T-helper 2 cell (primary cell): Measurements from ENCODE around the gene HIKESHI.

ENCODE experiments used
- DNase-seq, 5 experiments: peaks; one replicate each; pipeline versions ENCODE4 v3.0.0 to v3.0.0-alpha.2; 2012 to 2022
- total RNA-seq, 2 donors: gene quantifications; one replicate each; lab custom pipeline; 2026; lab: John Stamatoyannopoulos, UW

The HIKESHI gene, protein sequence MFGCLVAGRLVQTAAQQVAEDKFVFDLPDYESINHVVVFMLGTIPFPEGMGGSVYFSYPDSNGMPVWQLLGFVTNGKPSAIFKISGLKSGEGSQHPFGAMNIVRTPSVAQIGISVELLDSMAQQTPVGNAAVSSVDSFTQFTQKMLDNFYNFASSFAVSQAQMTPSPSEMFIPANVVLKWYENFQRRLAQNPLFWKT
- total RNA-seq: 10.9 to 24.7 reads per million in 2 donors

DNA sequence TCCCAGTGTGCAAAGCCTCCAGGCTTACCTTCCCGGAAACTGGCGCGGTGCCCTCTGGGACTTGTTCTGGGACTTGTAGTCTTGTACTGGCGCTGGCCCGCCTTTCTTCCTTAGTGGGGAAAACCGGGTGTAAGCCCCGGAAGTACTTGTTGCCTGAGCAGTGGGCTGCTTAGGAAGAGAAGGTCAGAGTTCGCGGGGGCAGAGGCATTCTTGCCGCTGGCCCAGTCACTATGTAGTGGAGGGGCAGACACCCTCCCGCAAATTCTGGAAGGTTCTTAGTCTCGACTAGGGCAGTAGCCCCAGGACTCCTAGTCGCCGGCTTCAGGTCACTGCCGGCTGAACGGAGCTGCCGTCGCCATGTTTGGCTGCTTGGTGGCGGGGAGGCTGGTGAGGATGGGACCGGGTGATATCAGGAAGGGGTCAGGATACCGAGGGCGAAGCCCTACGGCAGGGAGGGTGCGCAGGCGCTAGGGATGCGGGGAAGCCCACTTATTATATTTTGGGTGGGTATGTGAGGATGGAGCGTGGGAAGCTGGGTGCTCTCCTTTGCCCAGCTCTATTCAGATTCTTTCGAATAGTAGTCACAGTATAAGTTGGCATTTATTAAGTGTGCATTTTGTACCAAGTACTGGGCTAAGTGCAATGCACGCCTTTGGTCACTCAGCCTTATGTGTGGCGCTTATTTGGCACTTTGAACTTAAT lies at the start of gene HIKESHI:
Gene HIKESHI, plus strand, starts transcription at position 149 of the 702 bp plus-strand sequence. Its CDS starts 209 bp downstream, at position 358.
- peak; percentile 80 to 92 (median 88) for DNase-seq

DNA sequence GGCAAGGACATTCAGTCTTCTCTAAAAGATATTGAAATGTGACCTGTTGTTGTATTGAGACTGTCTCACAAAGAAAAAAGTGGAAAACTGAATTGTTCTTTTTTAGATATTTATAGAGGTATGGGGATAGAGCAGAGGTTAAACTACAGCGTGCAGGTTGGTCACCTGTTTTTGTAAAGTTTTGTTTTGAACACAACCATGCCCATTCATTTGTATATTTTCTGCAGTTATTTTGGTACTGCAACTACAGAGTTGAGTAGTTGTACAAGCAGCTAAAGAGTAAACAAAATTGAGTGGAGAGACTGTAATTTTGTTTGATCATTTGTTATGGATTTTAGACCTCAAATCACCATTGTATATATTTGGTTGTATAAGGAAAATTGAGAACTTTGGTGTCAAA lies 46.1 kb upstream of the HIKESHI start:
- DNase-seq: peak in 1 of 5 experiments; percentile 64

DNA sequence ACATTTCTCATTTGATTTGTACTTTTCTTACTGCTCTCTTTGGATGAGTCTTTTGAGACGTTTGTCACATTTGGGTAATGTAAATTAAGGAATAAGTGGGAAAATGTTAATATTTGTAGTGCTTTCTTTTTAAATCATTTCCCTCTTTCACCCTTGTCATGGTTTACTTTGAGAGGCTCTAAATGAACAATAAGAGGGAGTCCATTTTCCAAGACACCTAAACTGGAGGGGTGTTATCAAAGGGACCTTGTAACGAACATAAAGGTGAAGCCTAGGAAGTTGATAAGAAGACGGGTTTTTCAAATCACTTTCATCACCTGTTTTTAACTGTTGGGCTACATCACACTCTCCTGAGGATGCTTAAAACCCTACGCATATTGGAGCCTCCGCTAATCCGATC lies 45.4 kb upstream of the HIKESHI start:
- DNase-seq: no peak

DNA sequence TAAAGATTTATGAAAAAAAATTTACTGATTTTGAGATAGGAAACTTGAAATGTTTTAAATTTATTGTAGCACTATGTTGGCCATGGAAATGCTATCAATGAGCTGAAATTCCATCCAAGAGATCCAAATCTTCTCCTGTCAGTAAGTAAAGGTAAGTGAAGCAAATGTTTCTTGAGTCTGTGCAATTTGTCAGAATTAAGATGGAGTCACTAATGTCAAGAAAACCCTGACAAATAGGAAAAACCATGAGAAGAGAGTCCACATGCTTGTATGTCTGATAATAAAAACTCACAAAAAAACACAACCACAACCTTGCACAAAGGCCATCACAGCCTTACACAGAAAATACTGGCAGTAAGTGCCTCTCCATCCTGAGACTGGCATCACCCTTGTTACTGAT lies 44.6 kb upstream of the HIKESHI start:
- no peak for DNase-seq

DNA sequence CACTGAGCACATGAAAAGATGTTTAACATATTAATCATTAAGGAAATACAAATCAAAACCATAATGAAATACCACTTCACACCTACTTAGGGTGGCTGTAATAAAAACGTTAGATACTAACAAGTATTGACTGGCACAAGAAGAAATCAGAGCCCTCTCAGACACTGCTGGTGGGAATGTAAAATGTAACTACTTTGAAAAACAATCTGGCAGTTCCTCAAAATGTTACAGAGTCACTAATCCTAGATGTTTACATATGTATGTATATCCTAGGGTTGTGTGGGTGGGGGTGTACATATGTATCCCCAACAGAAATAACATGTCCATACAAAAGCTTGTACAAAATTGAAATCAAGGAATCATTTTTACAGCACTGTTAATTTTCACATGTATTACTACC lies 42.3 kb upstream of the HIKESHI start:
- no peak for DNase-seq

DNA sequence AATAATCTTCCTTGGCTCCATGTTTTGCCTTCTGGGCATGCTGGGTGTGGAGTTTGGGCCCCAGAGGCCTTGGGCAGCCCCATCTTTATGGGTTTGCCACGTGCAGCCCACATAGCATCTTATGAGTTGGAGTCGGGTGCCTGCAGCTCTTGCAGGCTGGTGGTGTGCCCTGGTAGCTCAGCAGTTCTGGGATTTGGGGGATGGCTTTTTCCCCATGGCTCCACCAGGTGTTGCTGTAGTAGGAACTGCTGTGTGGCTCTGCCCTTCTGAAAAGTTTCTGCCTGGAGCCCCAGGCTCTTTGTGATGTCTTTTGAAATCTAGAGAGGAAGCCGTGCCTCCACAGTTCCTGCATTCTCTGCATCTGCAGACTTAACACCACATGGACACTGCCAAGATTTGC lies 40.7 kb upstream of the HIKESHI start:
- DNase-seq: no peak

DNA sequence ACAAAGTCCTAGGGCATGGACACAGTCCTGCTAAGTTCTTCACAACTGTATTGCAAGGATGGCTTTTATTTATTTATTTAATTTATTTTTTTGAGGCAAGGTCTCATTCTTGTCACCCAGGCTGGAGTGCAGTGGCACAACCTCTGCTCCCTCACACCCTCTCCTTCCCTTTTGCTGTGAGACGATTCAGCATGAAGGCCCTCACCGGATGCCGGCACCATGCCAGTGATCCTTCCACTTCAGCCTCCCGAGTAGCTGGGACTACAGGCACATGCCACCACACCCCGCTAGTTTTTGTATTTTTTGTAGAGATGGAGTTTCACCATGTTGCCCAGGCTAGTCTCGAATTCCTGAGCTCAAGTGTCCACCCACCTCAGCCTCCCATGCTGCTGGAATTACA lies 39.7 kb upstream of the HIKESHI start:
- DNase-seq: no peak

DNA sequence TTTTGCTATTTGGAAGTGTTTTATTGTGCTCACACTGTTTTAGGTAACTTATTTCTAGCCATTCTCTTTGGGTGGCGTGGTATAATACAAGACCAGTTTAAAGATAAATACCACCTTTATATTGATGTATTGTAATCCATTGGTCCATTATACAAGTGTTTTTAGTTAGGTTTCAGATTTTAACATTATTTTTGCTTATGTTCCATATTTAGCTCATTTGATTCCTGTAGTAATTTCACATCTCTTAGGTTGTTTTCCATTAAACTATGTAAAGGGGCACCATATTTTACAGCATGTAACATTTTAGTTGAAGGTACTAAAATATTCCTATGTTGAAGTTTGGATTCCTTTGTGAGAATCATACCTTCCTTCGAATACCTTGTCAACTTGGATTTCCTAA lies 37.4 kb upstream of the HIKESHI start:
- DNase-seq: no peak

DNA sequence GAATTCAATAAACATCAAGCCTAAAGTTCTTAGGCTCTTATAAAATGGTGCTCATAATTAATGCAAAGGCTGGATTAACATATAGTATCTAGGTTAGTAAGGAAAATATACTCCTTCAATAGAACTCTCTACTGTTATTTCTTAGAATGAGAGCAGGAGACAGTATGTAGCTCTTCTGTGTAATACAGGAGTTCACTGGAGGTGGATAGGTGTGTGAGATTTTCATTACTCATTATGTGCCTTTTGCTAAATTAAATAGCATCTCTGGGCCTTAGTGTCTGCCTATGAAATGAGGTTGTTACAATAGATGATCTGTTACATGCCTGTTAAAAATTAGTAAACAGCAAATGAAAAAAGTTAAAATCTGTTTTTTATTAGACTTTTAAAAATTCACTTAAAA lies 36.8 kb upstream of the HIKESHI start:
- no peak for DNase-seq

DNA sequence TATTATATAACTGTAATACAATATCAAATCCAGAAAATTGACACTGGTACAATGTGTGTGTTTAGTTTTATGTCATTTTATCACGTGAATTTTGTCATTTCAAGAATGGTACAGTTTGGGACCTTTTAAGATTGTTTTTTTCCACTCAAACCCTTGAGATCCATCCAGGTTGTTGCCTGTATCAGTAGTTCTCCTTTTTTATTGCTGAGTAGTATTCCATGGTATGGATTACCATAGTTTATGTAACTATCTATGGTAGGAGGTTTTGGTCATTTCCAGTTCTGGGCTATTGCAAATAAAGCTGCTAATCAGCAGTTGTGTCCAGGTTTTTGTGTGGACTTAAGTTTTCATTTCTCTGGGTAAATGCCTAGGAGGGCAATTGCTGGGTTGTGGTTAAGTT lies 32.4 kb upstream of the HIKESHI start:
- DNase-seq: no peak

DNA sequence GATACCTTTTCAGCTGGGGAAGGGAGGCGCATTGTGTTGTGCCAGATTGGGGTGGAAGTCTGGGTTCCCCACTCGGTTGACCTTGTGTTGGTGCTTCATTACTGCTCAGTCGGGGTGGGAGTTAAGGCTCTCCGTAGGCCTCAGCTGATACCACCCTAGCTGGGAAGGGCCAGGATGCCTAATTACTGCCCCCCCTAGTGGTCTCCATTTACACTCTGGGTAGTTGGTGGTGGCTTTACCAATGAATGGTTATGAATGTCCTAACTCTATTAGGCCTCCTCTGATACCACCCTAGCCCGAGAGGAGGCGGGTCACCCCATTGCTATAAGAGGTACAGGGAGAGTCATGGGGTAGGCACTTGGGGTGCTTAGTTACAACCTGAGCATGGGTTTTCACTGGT lies 27.5 kb upstream of the HIKESHI start:
- no peak for DNase-seq

DNA sequence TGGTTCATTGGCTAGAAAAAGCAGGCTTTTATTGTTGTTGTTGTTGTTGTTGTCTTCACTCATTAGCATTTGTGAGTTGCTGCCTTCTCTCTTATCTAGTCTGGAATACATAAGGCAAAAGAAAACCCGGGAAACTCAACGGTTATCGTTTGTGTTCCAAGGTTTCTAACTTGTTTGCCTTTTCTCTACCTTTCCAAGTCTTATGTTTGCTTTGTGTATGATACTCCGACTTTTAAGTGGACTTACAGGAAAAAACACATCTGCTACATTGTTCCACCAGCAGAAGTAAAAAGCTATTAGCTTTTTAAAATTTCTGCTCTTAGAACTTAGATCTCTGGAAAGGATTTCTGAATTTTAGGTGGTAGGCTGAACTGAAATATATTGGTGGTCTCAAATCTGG lies 27.0 kb upstream of the HIKESHI start:
- no peak for DNase-seq

DNA sequence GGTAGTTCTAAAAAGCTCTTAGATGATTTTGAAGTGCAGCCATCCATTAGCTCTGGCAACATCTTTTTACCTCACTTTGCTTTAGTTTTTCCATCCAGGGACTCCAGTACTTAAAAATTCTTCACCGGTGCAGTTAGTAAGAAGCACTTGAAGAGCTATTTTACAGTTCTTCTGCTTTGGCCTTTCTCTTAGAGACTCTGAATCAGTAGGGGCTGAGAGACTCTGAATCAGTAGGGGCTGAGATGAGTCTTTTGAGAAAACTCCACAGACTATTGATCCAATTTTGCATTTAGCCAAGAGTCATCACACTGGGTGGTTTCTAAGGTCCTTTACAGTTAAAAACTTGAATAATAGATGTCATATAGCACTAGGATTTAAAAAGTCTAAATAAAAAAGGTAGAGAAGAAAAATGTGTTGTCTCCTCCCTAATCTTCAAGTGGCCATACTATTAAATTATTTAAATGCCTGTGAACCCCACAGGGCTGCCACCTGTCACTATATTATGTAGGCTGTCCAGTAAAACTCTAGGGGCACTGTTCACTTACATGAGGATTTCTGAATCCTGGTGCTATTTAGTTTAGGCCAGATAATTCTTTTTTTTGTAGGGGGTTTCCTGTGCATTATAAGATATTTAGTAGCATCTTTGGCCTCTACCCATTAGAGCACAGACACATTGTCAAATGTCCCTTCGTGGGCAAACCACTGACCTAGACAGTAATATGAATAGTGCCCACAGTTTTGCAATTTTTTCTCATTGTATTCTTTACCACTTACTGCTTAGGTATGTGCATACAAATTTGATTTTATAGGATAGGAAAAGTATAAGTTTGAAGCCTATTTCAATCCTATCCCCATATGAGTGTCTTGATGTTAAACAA lies 26.3 kb upstream of the HIKESHI start:
- no peak for DNase-seq

DNA sequence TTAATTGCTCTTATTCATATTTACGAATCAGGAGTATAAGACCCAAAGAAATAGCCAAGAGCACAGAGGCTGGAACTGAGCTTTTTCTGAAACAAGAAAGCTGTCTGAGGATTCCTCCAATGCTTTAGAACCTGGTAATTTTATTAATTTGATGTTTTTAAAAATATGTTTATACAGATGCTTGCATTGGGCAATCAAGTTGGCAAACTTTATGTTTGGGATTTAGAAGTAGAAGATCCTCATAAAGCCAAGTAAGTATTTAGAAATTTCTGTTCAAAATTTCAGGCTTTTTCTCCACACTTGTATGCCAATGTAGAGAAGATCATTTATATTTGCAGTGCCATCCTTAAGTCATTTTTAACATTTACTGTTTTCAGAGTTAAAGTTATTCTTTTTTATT lies 24.3 kb upstream of the HIKESHI start:
- DNase-seq: no peak

DNA sequence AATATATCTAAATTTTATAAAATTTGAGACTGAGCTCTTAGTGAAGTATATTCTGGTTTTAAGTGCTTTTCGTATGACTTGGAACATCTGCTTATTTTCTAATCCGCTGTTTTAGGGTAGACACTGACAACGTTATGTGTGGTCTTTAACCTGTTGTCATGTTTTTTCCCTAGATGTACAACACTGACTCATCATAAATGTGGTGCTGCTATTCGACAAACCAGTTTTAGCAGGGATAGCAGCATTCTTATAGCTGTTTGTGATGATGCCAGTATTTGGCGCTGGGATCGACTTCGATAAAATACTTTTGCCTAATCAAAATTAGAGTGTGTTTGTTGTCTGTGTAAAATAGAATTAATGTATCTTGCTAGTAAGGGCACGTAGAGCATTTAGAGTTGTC lies 23.8 kb upstream of the HIKESHI start:
- DNase-seq: no peak

DNA sequence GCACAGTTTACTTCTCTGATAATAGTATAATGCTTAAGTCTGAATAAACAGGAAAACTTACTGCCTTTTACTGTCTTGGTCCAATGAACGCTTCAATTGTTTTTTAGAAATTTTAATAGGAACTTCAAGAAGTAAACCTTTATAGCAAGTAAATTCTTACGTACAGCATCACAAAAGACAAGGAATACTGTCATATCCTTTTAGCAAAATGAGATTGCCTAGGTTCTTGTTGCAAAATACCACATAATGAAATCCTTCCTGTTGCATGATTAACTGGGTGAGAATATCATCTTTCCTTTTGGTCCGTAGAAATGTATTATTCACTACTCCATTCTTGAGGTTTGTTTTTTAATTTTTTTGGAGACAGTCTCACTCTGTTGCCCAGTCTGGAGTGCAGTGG lies 22.3 kb upstream of the HIKESHI start:
- DNase-seq: no peak

DNA sequence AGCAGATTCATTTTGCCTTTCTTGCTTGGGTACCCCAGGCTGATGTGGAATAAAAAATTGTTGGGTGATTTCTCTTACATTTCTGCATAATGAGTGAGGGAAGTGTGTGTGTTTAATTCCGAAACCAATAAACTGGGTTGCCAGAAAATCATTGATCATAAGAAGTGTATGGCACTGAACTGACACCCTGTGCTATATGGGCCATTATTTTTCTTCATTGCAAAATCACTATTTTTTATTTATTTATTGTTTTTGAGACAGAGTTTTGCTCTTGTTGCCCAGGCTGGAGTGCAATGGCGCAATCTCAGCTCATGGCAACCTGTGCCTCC lies 14.6 kb upstream of the HIKESHI start:
- DNase-seq: no peak

DNA sequence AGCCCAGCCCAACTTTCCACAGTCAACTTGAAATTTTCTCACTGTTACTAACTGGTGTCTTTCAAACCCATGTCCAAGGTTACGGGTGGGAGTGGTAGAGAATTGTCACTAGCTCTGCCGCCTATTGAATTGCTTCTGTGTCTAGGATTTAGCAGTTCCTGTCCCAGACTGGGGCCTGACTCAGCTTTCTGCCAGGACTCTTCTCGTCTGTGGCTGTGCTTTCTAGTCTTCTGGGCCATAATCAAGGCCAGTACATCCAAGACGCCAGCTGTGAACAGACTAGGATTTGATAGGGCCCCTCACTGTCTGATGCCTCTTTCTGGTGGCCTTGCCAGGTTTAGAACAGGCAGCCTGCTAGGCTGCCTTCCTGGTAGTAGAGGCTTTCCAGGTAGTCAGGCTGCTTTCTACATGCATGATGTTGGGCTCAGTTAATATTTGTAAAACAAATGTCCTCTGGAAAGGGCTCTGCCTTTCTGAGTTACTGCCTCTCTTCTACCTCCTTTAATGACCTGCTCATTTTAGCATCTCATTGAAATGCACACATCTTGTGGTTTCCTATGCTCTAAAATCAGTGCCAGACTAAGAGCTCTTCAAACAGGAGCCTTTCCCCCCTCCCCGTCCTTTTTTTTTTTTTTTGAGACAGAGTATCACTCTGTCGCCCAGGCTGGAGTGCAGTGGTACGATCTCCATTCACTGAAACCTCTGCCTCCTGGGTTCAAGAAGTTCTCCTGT lies 13.1 kb upstream of the HIKESHI start:
- DNase-seq: peak in 1 of 5 experiments; percentile 78

DNA sequence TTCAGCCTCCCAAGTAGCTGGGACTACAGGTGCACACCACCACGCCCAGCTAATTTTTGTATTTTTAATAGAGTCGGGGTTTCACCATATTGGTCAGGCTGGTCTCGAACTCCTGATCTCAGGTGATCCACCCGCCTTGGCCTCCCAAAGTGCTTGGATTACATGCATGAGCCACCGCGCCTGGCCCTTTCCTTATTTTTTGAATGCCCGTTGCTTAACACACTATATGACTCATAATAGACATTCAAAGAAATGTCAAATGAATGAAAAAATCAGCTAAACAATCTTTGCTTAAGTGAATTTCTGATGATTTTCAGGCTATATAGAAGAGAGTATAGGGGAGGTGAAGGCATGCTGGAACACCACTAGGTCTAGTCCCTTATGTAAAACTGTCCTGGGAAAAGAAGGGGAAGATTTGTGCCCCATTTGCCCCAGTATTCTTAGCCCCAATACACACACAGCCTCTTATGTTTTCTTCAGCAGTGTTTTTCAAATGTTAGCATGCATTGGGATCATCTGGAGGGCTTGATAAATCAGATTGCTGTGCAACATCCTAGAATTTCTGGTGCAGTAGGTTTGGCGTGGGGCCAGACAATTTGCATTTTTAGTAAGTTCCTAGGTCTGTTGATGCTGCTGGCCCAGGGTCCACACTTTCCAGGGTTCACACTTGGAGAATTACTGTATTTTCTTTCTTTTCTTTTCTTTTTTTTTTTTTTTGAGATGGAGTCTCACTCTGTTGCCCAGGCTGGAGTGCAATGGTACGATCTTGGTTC lies 12.3 kb upstream of the HIKESHI start:
- peak in 1 of 5 experiments; percentile 49 for DNase-seq

DNA sequence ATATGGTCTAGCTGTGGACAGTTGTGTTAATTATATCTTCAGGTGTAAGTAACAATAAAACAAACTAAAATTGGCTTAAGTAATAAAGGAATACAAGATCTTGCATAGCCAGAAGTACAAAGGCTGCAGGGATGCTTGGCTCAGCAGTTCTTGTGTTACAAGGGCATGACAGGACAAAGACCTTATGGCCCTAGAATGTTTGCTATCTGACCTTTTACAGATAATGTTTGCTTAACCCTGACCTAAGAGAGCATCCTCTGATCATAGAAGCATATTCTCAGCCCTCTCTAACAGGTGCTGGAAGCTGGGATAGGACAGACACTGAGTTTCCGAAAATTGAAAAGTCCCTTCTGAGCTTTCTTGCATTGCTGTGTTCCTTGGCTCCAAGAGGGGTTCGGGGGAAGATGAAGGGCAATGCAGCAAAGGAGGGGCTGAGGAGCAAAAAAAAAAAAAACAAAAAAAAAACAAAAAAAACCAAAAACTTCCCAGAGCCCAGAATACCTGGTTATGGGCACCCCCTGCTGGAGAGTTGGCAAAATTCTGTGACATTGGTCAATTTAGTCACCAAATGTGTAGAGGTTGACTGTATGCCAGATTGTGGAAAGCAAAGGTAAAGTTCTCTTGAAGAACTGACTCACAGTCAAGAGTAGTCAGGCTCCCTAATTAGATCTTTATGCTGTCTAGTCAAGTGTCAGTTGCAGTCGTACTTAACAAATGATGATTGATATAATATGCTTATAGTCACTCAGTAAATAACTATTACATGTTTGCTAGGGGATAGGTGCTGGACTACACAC lies 10.4 kb upstream of the HIKESHI start:
- peak in 4 of 5 experiments; percentile 34 to 82 (median 53) for DNase-seq

DNA sequence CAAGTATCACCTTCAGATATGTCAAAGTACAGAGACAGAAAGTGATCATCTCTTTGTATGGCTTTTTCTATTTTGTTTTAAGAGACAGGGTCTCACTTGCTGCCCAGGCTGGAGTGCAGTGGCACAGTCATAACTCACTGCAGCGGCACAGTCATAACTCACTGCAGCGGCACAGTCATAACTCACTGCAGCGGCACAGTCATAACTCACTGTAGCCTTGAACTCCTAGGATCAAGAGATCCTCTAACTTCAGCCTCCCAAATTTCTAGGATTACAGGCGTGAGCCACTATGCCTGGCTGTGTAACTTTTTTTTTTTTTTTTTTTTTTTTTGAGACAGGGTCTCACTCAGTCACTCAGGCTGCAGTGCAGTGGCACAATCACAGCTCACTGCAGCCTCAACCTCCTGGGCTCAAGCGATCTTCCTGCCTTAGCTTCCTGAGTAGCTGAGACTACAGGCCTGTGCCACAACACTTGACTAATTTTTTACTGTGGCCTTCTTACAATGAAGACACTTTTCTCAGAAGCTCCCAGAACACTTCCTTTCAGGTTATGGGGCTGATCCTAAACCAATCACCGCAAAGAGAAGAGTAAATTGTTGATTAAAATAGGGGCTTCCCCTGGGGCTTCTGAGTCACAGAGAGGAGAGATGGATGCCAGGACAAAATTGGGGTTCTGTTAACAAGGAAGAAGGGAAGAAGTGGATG lies 9.0 kb upstream of the HIKESHI start:
- peak in 3 of 5 experiments; percentile 20 to 90 (median 46) for DNase-seq
